NT2/D1 (cell line): ENCODE results near the gene GLI1.

Experiments used
- DNase-seq: peaks from one replicate; pipeline ENCODE4 v3.0.0-alpha.2; 2011; ENCODE audit warnings: low read depth, low spot score
- H3K27me3 ChIP-seq: 2 replicates; pipeline ENCODE4 v1.6.0; 2011; ENCODE audit warnings: mild to moderate bottlenecking; ENCODE audit not compliant: insufficient read length, insufficient read depth
- H3K36me3 ChIP-seq: 2 replicates; pipeline ENCODE4 v1.6.1; 2011; ENCODE audit warnings: mild to moderate bottlenecking, low read length, mixed read lengths; ENCODE audit not compliant: insufficient read depth, insufficient read length
- H3K4me1 ChIP-seq: 2 replicates; pipeline ENCODE4 v1.5.1; 2011; ENCODE audit not compliant: insufficient read depth, insufficient read length
- H3K4me3 ChIP-seq: 2 replicates; pipeline ENCODE4 v1.5.1; 2011; ENCODE audit warnings: low read depth; ENCODE audit not compliant: insufficient read length
- H3K9ac ChIP-seq: 2 replicates; pipeline ENCODE4 v1.6.0; 2011; ENCODE audit warnings: low read depth; ENCODE audit not compliant: insufficient read length
- H3K9me3 ChIP-seq: 2 replicates; pipeline ENCODE4 v1.5.1; 2011; ENCODE audit warnings: mild to moderate bottlenecking, low read length; ENCODE audit not compliant: insufficient read depth
- SUZ12 ChIP-seq: IDR thresholded peaks from 2 replicates; pipeline ENCODE4 v1.6.1; 2011; ENCODE audit not compliant: insufficient read length, insufficient read depth; ENCODE audit errors: extremely low read depth
- YY1 ChIP-seq: IDR thresholded peaks from 2 replicates; pipeline ENCODE4 v1.6.1; 2011; ENCODE audit not compliant: insufficient read length, insufficient read depth
- ZNF274 ChIP-seq: IDR thresholded peaks from 2 replicates; pipeline ENCODE4 v1.6.1; 2011; ENCODE audit warnings: mild to moderate bottlenecking, low read depth, low read length

GLI1 gene

GRCh38 chr12:57460468-57460784, 841 bp downstream of the GLI1 start:
- Histone ChIP-seq H3K4me1 (peaks cover 12% of the 10 kb centered on the region), H3K9ac (peak overlapping the region; percentile 96), H3K9me3 (no peaks in the 10 kb centered on the region), H3K27me3 (no peaks in the 10 kb centered on the region), H3K36me3 (peaks cover 3% of the 10 kb centered on the region), H3K4me3 (peak overlapping the region; percentile 78)
- no peak for TF ChIP-seq YY1
- TF ChIP-seq ZNF274 = no peak
- no peak for TF ChIP-seq SUZ12
- DNase-seq = no peak

GRCh38 chr12:57460841-57461275, 1.3 kb downstream of the GLI1 start:
- H3K27me3 ChIP-seq = no peaks in the 10 kb centered on the region
- H3K4me3 ChIP-seq = peak overlapping the region; percentile 78
- DNase-seq = no peak
- H3K36me3 ChIP-seq = peaks cover 8% of the 10 kb centered on the region
- TF ChIP-seq SUZ12 (no peak), YY1 (no peak)
- no peaks in the 10 kb centered on the region for H3K9me3 ChIP-seq
- peak overlapping the region; percentile 96 for H3K9ac ChIP-seq
- peaks cover 11% of the 10 kb centered on the region for H3K4me1 ChIP-seq

- TF ChIP-seq ZNF274 (no peak), YY1 (no peak), SUZ12 (no peak)
- DNase-seq = peak; percentile 74
These were observed 1.8 kb downstream of the GLI1 start for GRCh38 chr12:57461276-57461916.

GRCh38 chr12:57461917-57462250, 2.3 kb downstream of the GLI1 start:
- peak overlapping the region; percentile 70 for H3K4me3 ChIP-seq
- peaks cover 11% of the 10 kb centered on the region for H3K36me3 ChIP-seq
- no peaks in the 10 kb centered on the region for H3K27me3 ChIP-seq
- no peaks in the 10 kb centered on the region for H3K9me3 ChIP-seq
- no peak for DNase-seq
- peaks cover 5% of the 10 kb centered on the region for H3K4me1 ChIP-seq
- peak overlapping the region; percentile 83 for H3K9ac ChIP-seq
- no peak for TF ChIP-seq ZNF274
- TF ChIP-seq YY1 = no peak
- no peak for TF ChIP-seq SUZ12

More at GRCh38 chr12:57461276-57461916, 1.8 kb downstream of the GLI1 start:
- Histone ChIP-seq H3K4me3 (peak overlapping the region; percentile 78), H3K9me3 (no peaks in the 10 kb centered on the region), H3K9ac (peak overlapping the region; percentile 96), H3K36me3 (peaks cover 11% of the 10 kb centered on the region), H3K4me1 (peaks cover 7% of the 10 kb centered on the region), H3K27me3 (no peaks in the 10 kb centered on the region)

- H3K4me3 ChIP-seq = peak overlapping the region; percentile 70
- peaks cover 11% of the 10 kb centered on the region for H3K36me3 ChIP-seq
- H3K9ac ChIP-seq = peak overlapping the region; percentile 83
- DNase-seq = peak; percentile 91
- H3K9me3 ChIP-seq = no peaks in the 10 kb centered on the region
- no peaks in the 10 kb centered on the region for H3K27me3 ChIP-seq
- TF ChIP-seq YY1 (no peak), SUZ12 (no peak), ZNF274 (no peak)
- peaks cover 5% of the 10 kb centered on the region for H3K4me1 ChIP-seq
These were observed 2.8 kb downstream of the GLI1 start for GRCh38 chr12:57462251-57462911.

GRCh38 chr12:57462912-57463253, 3.3 kb downstream of the GLI1 start:
- H3K4me1 ChIP-seq = peaks cover 5% of the 10 kb centered on the region
- H3K4me3 ChIP-seq = no peak overlapping the region
- no peak for TF ChIP-seq YY1
- no peak for TF ChIP-seq SUZ12
- no peak for TF ChIP-seq ZNF274
- no peaks in the 10 kb centered on the region for H3K27me3 ChIP-seq
- no peak overlapping the region for H3K9ac ChIP-seq
- H3K36me3 ChIP-seq = peaks cover 11% of the 10 kb centered on the region
- no peaks in the 10 kb centered on the region for H3K9me3 ChIP-seq
- DNase-seq = no peak

- H3K9me3 ChIP-seq = no peaks in the 10 kb centered on the region
- H3K27me3 ChIP-seq = no peaks in the 10 kb centered on the region
- H3K4me3 ChIP-seq = no peak overlapping the region
- TF ChIP-seq YY1 (no peak), ZNF274 (no peak), SUZ12 (no peak)
- no peak overlapping the region for H3K9ac ChIP-seq
- H3K4me1 ChIP-seq = peaks cover 5% of the 10 kb centered on the region
- DNase-seq = no peak
- peaks cover 16% of the 10 kb centered on the region for H3K36me3 ChIP-seq
These were observed 5.0 kb downstream of the GLI1 start for GRCh38 chr12:57464569-57464968.
